Urothelium cell line (cell line): ENCODE measurements around the gene ZKSCAN1.

Experiments
- DNase-seq: peaks from one replicate; pipeline ENCODE4 v3.0.0; 2011; ENCODE audit warnings: low spot score, mixed read lengths
- FAIRE-seq: peaks from 2 replicates; lab custom pipeline; 2011; peaks lifted over from hg19 to GRCh38; lab: Jason Lieb, UNC

ZKSCAN1 gene

GRCh38 chr7:100033526-100033925, 18.1 kb downstream of the ZKSCAN1 start:
- DNase-seq (no peak), FAIRE-seq (no peak)

DNA sequence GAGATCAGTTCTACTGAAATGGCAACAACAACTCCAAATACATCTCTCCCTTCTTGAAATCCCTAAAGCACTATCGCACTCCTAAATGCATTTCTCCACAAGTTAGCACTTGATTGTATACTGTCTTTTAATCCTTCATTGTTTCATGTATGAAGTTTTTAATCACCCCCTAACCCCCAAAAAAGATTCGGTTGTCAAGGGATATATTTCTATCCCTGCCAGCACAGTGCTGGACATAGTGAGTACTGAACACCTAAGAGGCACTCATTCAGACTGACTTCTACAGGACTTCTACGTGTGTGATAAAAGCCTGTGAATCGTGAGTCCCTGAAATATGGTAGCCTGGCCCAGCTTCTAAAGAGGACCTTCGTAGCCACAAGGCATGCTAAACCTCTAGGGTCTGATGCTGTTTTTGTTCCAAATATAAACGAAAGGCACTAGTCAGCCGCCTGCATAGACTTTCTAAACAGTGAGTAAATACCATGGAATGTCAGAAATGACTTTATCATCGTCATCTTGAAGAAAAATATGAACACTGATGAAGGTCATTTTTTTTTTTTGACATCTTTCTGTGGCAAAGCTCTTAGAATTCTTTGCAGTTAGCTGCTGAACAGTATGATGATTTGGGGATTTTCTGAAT, 19.6 kb downstream of the ZKSCAN1 start:
- FAIRE-seq: no peak
- DNase-seq: peak; percentile 64

GRCh38 chr7:100035876-100036275, 20.5 kb downstream of the ZKSCAN1 start:
- DNase-seq (no peak), FAIRE-seq (no peak)

DNA sequence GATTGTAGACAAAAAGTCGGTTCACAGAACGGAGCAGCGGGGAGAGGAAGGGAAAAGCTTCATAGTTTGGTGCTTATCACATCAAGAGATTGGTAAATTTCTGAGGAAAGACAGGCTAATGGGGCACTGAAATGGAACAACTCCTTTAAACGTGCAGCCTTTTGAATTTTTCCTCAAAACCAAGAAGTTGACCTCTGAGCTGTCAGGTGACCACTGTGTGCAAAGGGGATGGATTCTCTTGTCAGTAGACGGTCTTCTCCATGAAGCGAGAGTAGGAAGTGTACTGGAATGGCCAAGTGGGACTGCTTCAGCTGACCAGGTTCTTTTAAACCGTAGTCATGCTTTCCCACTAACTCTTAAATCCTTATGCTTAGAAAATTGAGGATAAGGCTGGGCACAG, 22.9 kb downstream of the ZKSCAN1 start:
- FAIRE-seq (no peak), DNase-seq (no peak)

GRCh38 chr7:100040575-100040974, 25.2 kb downstream of the ZKSCAN1 start:
- no peak for FAIRE-seq
- DNase-seq: no peak

DNA sequence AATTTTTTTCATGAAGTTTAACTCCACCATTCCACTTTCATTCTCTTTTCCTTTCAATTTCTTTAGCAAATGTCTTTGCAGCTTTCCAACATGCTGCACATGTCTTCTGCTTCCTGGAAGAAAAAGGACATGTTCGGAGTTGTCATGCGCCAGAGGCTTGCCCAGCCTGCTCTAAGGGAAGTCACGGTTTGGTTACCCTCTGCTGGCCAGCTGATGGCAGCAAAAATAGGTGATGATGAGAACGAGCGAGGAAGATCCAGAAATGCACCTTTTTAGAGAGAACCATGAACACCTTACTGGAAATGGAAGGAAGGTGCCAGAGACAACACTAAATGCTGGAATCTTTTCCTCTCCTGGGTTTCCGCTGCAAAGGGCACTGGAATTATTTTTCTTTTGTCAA, 29.3 kb downstream of the ZKSCAN1 start:
- FAIRE-seq (no peak), DNase-seq (peak; percentile 37)

GRCh38 chr7:100048680-100049079, 33.3 kb downstream of the ZKSCAN1 start:
- DNase-seq (no peak), FAIRE-seq (no peak)

DNA sequence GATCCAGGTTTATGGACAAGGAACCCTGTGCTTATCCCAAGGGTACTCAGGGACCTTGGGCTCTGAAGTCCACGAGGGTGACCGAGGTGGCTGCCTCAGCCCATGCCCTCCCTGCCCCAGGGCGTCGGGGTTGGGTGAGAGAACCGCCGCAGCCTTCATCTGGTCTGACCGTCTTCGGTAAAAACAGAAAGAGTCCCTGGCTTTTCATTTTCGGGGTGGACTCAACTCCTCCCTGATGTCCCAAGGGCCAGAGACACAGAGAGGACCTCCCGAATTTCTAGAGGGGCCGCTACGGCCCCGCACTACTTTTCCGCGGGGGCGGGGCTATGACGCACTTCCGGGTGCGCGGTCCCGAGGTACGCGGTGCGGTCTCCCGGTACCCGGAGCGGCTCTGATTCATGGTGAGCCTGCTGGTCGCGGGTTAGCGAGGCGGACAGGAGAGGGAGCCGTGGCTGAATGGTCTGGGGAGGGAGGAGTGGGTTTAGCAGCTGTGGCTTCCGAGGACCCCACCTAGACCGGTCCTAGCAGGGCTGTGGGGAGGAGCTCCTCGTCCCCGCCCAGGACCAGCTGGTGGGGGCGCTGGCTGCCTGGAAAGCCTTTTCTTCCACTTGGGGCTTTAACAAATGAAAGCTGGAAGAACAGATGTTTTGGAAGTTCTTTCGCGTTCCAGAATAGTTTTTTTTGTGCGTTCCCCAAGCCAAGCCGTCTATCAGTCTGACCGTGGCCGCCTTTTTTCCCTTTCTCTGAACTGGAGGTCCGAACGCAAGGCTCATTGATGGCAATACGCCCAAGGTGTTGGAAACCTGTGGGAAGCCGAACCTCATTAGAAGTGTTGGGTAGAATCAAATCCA, 34.3 kb downstream of the ZKSCAN1 start, which contains the start of gene ZSCAN21:
ZSCAN21 (plus strand) TSS at position 334 of the 851 bp plus-strand sequence. CDS start 7,233 bp downstream, outside the sequence.
- DNase-seq (peak; percentile 98), FAIRE-seq (peak; percentile 62)

DNA sequence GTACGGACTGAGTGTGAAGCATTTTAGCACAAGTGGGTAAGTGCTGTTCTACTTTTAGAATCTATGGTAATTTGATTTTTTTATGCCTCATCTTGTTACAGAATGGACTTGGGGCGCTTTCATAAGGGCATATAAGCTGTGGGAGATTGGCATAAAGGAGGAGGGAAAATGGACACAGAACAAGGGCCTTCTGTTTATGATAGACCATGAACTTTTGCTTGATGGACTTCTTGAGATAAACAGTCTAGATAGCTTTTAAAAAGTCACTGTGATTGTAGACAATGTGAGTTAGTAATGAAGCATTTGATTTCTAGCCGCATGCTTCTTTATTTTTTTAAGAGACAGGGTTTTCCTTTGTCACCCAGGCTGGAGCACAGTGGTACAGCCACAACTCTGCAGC, 36.2 kb downstream of the ZKSCAN1 start:
- FAIRE-seq: no peak
- DNase-seq: no peak

DNA sequence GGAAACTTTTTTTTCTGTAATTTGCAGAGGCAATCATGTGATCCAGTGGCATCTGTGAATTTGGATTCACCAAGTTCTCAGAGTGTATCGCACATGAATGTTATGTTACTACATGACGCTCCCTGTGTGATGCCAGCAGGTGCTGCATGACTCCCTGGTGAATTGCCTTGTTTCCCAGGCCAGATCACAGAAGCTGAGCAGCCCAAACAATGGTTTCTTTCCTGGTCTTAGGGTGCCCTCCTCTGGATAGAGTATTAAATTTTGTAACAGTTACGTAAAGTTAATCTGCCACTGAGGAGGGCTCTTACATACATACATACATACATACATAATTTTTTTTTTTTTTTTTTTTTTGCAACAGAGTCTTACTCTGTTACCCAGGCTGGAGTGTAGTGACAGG, 37.8 kb downstream of the ZKSCAN1 start:
- no peak for FAIRE-seq
- peak; percentile 57 for DNase-seq

GRCh38 chr7:100057006-100057405, 41.6 kb downstream of the ZKSCAN1 start:
- FAIRE-seq (no peak), DNase-seq (no peak)

GRCh38 chr7:100059251-100059739, 43.9 kb downstream of the ZKSCAN1 start:
- FAIRE-seq (no peak), DNase-seq (no peak)

GRCh38 chr7:100061518-100062193, 46.3 kb downstream of the ZKSCAN1 start:
- FAIRE-seq (peak; percentile 32), DNase-seq (no peak)

DNA sequence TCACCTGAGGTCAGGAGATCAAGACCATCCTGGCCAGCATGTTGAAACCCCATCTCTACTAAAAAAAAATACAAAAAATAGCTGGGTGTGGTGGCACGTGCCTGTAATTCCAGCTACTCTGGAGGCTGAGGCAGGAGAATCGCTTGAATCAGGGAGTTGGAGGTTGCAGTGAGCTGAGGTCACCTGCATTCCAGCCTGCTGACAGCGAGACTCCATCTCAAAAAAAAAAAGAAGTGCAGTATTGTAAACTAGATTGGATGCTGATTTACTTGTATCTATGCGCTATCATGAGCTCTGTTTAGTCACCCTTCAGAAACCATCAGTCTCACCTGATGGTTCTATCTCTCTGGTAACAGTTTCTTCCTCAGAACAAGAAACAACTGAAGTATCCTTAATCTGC, 48.0 kb downstream of the ZKSCAN1 start:
- no peak for FAIRE-seq
- no peak for DNase-seq

DNA sequence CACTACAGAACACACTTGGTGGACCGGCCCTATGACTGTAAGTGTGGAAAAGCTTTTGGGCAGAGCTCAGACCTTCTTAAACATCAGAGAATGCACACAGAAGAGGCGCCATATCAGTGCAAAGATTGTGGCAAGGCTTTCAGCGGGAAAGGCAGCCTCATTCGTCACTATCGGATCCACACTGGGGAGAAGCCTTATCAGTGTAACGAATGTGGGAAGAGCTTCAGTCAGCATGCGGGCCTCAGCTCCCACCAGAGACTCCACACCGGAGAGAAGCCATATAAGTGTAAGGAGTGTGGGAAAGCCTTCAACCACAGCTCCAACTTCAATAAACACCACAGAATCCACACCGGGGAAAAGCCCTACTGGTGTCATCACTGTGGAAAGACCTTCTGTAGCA, 48.8 kb downstream of the ZKSCAN1 start:
- DNase-seq: no peak
- no peak for FAIRE-seq

GRCh38 chr7:100065452-100066186, 50.2 kb downstream of the ZKSCAN1 start:
- DNase-seq: no peak
- no peak for FAIRE-seq

- FAIRE-seq (no peak), DNase-seq (no peak)
Observed at GRCh38 chr7:100066953-100067352, 51.6 kb downstream of the ZKSCAN1 start.

- DNase-seq (no peak), FAIRE-seq (no peak)
Observed at GRCh38 chr7:100069991-100070390, 54.6 kb downstream of the ZKSCAN1 start.

DNA sequence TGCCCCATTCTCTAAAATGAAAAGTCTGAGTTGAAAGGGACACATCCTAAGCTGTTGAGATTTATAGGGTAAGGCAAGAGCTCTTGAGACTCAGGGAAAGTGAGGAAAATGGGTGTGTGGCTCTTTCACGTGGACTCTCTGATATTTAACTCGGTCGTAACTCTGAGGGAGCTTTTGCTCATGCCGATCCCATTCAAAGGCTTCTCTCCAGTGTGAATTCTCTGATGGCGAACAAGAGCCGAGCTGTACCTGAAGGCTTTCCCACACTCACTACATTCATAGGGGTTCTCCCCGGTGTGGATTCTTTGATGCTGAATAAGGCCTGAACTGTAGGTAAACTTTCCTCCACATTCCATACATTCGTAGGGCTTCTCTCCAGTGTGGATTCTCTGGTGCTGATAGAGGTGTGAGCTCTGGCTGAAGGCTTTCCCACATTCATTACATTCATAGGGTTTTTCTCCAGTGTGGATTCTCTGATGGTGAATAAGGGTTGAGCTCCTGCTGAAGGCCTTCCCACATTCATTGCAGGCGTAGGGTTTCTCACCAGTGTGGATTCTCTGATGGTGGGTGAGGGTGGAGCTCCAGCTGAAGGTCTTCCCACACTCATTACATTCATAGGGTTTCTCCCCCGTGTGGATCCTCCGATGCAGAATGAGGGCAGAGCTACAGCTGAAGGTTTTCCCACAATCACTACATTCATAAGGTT, 55.8 kb downstream of the ZKSCAN1 start:
- no peak for DNase-seq
- no peak for FAIRE-seq

GRCh38 chr7:100072462-100072861, 57.1 kb downstream of the ZKSCAN1 start:
- no peak for DNase-seq
- FAIRE-seq: no peak
